GM12874 (cell line): ENCODE measurements around the gene FAM131B.
A peak's percentile ranks its signal among the peaks of the same experiment; 100 is the strongest.

Source experiments
- TF ChIP-seq, protein P1 (sequence below): IDR thresholded peaks from 2 replicates; pipeline ENCODE4 v1.5.1; 2011; ENCODE audit warnings: low read depth, mild to moderate bottlenecking, control low read depth, low read length, moderate library complexity; ENCODE audit not compliant: insufficient read depth

FAM131B gene

DNA sequence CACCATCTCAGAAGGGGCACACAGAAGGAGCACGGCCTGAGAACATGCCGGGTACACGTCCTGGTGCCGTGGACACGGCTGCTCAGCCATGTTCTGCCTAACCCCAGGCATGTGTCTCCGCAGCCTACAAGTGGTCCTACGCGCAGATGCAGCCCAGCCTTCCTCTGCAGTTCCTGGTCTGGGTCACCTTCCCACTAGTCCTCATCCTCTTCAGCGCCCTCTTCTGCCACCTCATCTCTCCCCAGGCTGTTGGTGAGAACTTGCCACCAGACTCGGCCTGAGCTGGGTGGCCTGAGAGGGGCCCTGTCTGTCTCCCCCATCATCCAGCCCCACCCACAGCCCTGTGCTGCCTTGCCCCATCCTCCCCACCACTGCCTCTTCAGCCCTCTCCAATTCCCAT, 41.3 kb downstream of the FAM131B start:
- TF ChIP-seq, protein P1, sequence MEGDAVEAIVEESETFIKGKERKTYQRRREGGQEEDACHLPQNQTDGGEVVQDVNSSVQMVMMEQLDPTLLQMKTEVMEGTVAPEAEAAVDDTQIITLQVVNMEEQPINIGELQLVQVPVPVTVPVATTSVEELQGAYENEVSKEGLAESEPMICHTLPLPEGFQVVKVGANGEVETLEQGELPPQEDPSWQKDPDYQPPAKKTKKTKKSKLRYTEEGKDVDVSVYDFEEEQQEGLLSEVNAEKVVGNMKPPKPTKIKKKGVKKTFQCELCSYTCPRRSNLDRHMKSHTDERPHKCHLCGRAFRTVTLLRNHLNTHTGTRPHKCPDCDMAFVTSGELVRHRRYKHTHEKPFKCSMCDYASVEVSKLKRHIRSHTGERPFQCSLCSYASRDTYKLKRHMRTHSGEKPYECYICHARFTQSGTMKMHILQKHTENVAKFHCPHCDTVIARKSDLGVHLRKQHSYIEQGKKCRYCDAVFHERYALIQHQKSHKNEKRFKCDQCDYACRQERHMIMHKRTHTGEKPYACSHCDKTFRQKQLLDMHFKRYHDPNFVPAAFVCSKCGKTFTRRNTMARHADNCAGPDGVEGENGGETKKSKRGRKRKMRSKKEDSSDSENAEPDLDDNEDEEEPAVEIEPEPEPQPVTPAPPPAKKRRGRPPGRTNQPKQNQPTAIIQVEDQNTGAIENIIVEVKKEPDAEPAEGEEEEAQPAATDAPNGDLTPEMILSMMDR = no peak

DNA sequence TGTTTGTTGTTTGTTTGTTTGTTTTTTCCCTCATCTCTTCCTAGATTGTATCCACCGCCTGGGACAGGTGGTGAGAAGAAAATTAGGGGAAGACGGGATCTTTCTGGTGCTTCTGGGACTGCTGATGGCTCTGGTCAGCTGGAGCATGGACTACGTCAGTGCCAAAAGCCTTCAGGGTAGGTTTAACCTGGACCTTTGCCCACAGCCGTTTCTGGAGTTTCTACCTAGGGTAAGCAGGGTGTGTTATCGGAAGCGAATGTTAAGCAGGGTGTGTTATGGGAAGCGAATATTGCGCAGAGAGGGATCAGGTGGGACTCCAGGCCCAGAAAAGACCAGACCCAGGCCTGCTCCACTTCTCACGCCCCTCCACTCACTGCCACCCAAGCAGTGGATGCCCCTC, 41.9 kb downstream of the FAM131B start:
- TF ChIP-seq, protein P1 = no peak

DNA sequence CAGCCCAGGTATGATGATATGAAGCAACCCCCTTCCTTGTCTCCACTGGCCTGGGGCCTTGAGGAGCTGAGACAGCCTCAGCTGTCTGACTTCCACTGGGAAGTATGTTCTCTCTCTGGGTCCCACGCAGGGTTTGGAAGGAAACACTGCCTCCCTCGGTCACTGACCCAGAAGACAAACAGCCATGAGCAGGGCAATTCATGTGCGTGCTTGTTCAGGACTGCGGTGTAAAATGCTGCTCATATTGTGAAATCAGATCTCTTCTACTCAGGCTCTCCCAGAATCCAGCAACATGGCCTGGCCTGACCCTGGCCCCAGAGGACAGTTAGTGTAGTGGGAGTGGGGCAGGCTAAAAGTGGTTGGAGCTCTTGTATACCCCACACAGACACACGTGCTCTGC, 43.9 kb downstream of the FAM131B start:
- TF ChIP-seq, protein P1 = no peak

DNA sequence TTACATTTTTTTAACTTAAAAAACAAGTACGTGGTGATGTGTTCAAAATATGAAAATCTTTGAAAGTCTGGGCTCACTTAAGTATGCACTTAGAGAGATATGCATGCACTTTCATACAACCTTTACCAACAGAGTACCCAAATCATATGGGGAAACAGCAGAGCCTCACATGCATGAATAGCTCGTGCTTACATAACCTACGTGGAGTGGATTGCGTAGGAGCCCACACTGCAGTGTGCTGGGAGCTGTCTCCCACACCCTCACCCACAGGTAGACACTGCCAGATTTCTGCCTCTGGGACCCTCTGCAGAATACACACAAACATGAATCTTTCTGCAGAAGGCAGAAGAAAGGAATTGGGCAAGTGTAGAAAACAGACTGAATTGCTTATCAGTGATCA, 46.0 kb downstream of the FAM131B start:
- TF ChIP-seq, protein P1 = no peak

DNA sequence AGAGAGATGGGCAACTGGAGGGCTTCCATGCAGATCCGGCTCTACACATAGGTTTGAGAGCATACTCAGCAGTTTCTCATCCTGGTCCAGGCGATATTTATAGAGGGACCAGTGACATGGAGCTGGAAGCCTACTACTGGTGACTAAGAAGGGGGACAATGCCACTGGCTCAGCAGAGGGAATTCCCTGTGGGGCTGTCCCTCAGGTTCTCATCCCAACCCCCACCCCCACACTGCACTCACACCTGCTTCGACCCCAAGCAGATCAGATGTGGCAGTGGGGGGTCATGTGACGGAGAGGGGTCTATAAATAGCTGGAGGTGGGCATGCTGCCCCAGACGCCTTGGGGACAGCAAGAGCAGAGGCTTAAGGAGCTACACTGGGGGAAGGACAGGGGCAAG, 46.7 kb downstream of the FAM131B start, which contains the start of gene CLCN1:
Gene CLCN1 (plus strand): TSS at position 336 of the 400 bp plus-strand sequence. CDS start 102 bp downstream, outside the sequence.
- TF ChIP-seq, protein P1 = no peak

DNA sequence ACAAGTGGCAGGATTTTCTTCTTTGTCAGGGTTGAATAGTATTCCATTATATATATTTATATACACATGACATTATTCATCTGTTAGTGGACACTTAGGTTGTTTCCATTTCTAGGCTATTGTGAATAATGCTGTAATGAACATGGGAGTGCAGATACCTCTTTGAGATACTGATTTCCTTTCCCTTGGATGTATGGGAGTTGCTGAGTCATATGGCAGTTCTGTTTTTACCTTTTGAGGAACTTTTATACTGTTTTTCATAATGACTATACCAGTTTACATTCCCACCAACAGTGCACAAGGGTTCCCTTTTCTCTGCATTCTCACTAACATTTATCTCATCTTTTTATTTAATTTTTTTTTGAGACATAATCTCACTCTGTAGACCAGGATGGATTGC, 48.4 kb downstream of the FAM131B start:
- TF ChIP-seq, protein P1 = no peak

DNA sequence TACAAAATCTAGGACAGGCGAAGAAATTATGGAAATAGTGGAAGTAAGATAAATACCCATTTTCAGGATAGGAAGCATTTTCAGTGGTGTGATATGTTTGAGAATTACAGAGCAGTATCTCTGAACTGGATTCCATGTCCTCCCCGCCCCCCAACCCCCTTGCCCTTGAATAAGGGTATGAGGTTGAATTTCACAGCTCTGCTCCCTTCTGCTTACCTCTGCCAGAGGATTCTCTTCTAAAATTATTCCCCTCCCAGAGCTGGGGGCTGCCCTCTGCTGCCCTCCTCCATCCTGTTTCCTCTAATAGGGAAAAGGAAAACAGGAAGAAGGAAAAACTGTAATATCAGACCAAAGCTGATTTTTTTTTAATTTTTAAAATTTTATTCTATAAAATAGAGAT, 53.9 kb downstream of the FAM131B start:
- TF ChIP-seq, protein P1 = no peak

DNA sequence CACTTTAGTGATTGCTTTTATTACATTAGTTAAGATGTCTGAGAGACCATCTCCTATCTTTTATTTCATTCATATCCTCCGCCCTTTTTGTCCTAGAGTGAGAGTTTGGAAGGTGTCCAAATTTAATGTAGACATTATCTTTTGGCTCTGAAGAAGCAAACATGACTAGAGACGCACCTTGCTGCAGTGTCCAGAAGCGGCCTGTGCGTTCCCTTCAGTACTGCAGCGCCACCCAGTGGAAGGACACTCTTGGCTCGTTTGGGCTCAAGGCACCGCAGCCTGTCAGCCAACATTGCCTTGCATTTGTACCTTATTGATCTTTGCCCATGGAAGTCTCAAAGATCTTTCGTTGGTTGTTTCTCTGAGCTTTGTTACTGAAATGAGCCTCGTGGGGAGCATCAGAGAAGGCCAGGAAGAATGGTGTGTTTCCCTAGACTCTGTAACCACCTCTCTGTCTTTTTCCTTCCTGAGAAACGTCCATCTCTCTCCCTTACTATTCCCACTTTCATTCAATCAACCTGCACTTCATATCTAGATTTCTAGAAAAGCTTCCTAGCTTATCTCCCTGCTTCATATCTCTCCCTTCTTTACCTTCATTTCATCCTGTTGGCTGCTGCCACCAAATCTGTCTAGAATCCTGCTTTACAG, 57.0 kb downstream of the FAM131B start:
- TF ChIP-seq, protein P1 = peak; percentile 67
